Lung (tissue), 12 donors: ENCODE measurements around the gene TTPAL. TPM values are rescaled to one million over a fixed set of nuclear protein-coding genes. Genes with fewer than 3 reads are reported as not detected.
A peak's percentile ranks its signal among the peaks of the same experiment; 100 is the strongest.

Experiments used
- ATAC-seq: fragments of 200-7000 bp; cut with Tn5 transposase; one replicate; pipeline ENCODE4 v1.9.1; 2020; ENCODE audit warnings: moderate number of reproducible peaks; ENCODE audit not compliant: insufficient read depth, low FRiP score
- DNase-seq, 3 donors: peaks; one replicate each; pipeline ENCODE4 v3.0.0-alpha.2; 2013 to 2017
- H3K27ac ChIP-seq, 2 donors: one replicate each; pipeline ENCODE4 v1.5.1; 2013; ENCODE audit warnings: mild to moderate bottlenecking in 2 of 2, moderate library complexity in 2 of 2, control low read depth in 1 of 2, inconsistent platforms in 1 of 2, low read depth in 1 of 2, low read length in 1 of 2
- H3K27me3 ChIP-seq, 3 donors: one replicate each; pipeline ENCODE4 v1.5.1; 2013; ENCODE audit warnings: low read length in 2 of 3; ENCODE audit not compliant: control insufficient read depth in 3 of 3, insufficient read depth in 3 of 3
- H3K36me3 ChIP-seq, 4 donors: one replicate each; pipeline ENCODE4 v1.5.1; 2013; ENCODE audit warnings: low read length in 4 of 4, mild to moderate bottlenecking in 1 of 4, moderate library complexity in 1 of 4; ENCODE audit not compliant: control insufficient read depth in 4 of 4, insufficient read depth in 4 of 4
- H3K4me1 ChIP-seq, 5 donors: one replicate each; pipeline ENCODE4 v1.5.1; 2013; ENCODE audit warnings: low read length in 5 of 5, mild to moderate bottlenecking in 2 of 5, moderate library complexity in 1 of 5; ENCODE audit not compliant: control insufficient read depth in 5 of 5, insufficient read depth in 5 of 5
- H3K4me3 ChIP-seq: one replicate; pipeline ENCODE4 v1.5.1; 2013; ENCODE audit warnings: mild to moderate bottlenecking, control low read depth, moderate library complexity
- H3K9ac ChIP-seq, 2 donors: one replicate each; pipeline ENCODE4 v1.5.1; 2013; ENCODE audit warnings: low read length in 2 of 2, control low read depth in 1 of 2; ENCODE audit not compliant: insufficient read depth in 1 of 2
- H3K9me3 ChIP-seq, 4 donors: one replicate each; pipeline ENCODE4 v1.5.1; 2013; ENCODE audit warnings: low read length in 3 of 4, mild to moderate bottlenecking in 1 of 4, moderate library complexity in 1 of 4; ENCODE audit not compliant: control insufficient read depth in 4 of 4, insufficient read depth in 3 of 4
- CTCF ChIP-seq: IDR thresholded peaks from 2 replicates; pipeline ENCODE4 v1.5.1; 2012; ENCODE audit warnings: mild to moderate bottlenecking; ENCODE audit errors: control extremely low read depth, extremely low read depth
- WGBS, 2 donors: extraction: QIAGEN DNeasy Blood & Tissue Kit; methylation state at CpG; one replicate each; pipeline ENCODE4 v1.1.7; 2013; 5-methylcytosine and 5-hydroxymethylcytosine counted together
- polyA plus RNA-seq, 2 donors: library from polyadenylated mRNA; stranded (reverse); fragments of 200-250 nt; gene quantifications; one replicate each; pipeline ENCODE4 v1.2.1, GENCODE V29; 2013
- total RNA-seq, 2 donors: library from RNA; depleted of rRNA in 1 of 2; stranded (reverse); fragments of >200 nt in 1 of 2; gene quantifications; one replicate each; pipeline ENCODE4 v1.2.1, GENCODE V29; 2014 to 2021
- donor health status: control.
- donor health status: control.
- donor health status: Bipolar disorder and iron deficiency.
- donor health status: healthy.
- donor health status: DM: yes; HTN: yes; CAD: no.

The TTPAL gene
- total and polyA plus RNA-seq, 4 donors: 3.2 to 13.8 (median 6.2) TPM

DNA sequence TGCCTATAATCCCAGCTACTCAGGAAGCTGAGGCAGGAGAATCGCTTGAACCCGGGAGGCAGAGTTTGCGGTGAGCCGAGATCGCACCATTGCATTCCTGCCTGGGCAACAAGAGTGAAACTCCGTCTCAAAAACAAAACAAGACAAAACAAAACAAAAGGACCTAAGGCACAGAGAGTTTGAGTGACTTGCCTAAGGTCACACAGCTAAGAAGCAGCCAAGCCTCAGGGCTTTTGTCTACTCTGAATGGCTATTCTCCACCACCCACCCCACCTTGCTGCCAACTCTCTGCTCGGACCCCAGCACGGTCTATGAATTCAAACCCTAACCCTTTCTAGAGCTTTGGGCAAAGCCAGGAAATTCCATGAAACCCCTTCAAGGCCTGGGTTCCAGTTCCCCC is 19.1 kb upstream of the TTPAL start:
- Histone ChIP-seq H3K4me3 (no peak overlapping the region), H3K27me3 (no peaks in the 10 kb centered on the region), H3K9ac (no peak overlapping the region), H3K9me3 (no peaks in the 10 kb centered on the region), H3K27ac (no peak overlapping the region), H3K4me1 (peaks cover 0 to 3% (median 0%) of the 10 kb centered on the region in 5 donors), H3K36me3 (no peaks in the 10 kb centered on the region)
- 91 to 95% methylated on average over 8 of the region's 8 CpGs for WGBS, 2 donors
- no peak for TF ChIP-seq CTCF
- DNase-seq (no peak), ATAC-seq (no peak)

DNA sequence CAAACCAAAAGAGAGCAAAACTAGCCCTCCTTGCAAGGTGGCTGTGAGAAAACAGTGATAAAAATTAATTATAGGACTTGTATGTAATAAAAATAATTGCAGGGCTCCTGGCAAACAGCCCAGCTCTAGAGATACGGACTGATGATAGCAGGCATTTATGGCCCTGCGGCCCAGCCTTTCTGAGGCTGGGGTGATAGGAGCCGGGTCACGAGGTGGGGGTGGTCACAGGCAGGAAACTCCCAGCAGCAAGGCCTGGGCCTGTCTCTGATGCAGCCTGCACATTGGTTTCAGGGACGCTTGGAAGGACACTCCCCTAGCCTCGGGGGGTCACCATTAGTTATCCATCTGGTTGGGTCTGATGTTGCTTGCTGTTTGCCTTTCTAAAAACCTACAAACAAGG is 18.7 kb upstream of the TTPAL start:
- ATAC-seq: no peak
- H3K27ac ChIP-seq: no peak overlapping the region
- H3K4me1 ChIP-seq: peaks cover 0 to 3% (median 0%) of the 10 kb centered on the region in 5 donors
- TF ChIP-seq CTCF: no peak
- H3K9me3 ChIP-seq: no peaks in the 10 kb centered on the region
- no peak overlapping the region for H3K9ac ChIP-seq
- no peak overlapping the region for H3K4me3 ChIP-seq
- H3K27me3 ChIP-seq: no peaks in the 10 kb centered on the region
- 62 to 85% methylated on average over 6 of the region's 6 CpGs for WGBS, 2 donors
- DNase-seq: no peak
- no peaks in the 10 kb centered on the region for H3K36me3 ChIP-seq

- H3K4me1 ChIP-seq: peaks cover 0 to 3% (median 0%) of the 10 kb centered on the region in 5 donors
- H3K36me3 ChIP-seq: no peaks in the 10 kb centered on the region
- no peak overlapping the region for H3K27ac ChIP-seq
- H3K9me3 ChIP-seq: no peaks in the 10 kb centered on the region
- no peaks in the 10 kb centered on the region for H3K27me3 ChIP-seq
- no peak overlapping the region for H3K9ac ChIP-seq
- ATAC-seq (no peak), DNase-seq (no peak)
- WGBS, 2 donors: 87 to 88% methylated on average over 2 of the region's 2 CpGs
- TF ChIP-seq CTCF: no peak
- H3K4me3 ChIP-seq: no peak overlapping the region
These were observed 16.4 kb upstream of the TTPAL start for GRCh38 chr20:44459271-44459670.

DNA sequence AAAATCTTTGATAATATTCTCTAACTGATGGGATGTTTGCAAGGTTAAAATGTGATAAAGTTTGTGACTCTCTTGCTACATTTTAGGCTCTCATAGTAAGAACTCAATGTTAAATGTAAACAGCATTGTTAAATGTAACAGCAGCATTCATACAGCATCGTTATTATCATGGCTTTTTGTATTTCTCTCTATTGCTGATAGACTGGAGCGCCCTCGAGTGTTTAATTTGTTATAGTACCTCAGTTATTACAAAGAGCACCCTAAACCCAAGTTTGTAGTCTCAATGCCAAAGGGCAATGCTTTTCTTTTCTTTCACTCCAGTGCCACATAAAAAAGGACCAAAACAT is 14.9 kb upstream of the TTPAL start:
- ATAC-seq: no peak
- no peaks in the 10 kb centered on the region for H3K36me3 ChIP-seq
- no peaks in the 10 kb centered on the region for H3K27me3 ChIP-seq
- no peak overlapping the region for H3K4me3 ChIP-seq
- peaks cover 0 to 5% (median 0%) of the 10 kb centered on the region in 5 donors for H3K4me1 ChIP-seq
- 11 to 18% methylated on average over 3 of the region's 3 CpGs for WGBS, 2 donors
- H3K27ac ChIP-seq: no peak overlapping the region
- no peaks in the 10 kb centered on the region for H3K9me3 ChIP-seq
- no peak overlapping the region for H3K9ac ChIP-seq
- DNase-seq: peak in 2 of 3 donors; percentile 66 to 67
- TF ChIP-seq CTCF: peak; percentile 18
